Measurements from ENCODE around the gene FIGN. TPM values are rescaled to one million over a fixed set of nuclear protein-coding genes. Genes with fewer than 3 reads are reported as not detected.

Gene FIGN
- total RNA-seq, 1 donor from 2014 or later = 8.0 TPM

- no peak for DNase-seq (ENCODE audit: low spot score)
These were observed 171.6 kb downstream of the FIGN start for GRCh38 chr2:163564236-163564635.

- no peak for DNase-seq (ENCODE audit: low spot score)
These were observed 172.5 kb downstream of the FIGN start for GRCh38 chr2:163563336-163563735.

GRCh38 chr2:163558251-163559021 lies 177.4 kb downstream of the FIGN start:
- DNase-seq (ENCODE audit: low spot score) = no peak

- no peak for DNase-seq (ENCODE audit: low spot score)
These were observed 179.3 kb downstream of the FIGN start for GRCh38 chr2:163556511-163556910.

GRCh38 chr2:163554864-163555263 lies 180.9 kb downstream of the FIGN start:
- DNase-seq (ENCODE audit: low spot score) = no peak

- no peak for DNase-seq (ENCODE audit: low spot score)
These were observed 182.2 kb downstream of the FIGN start for GRCh38 chr2:163553601-163554000.

- no peak for DNase-seq (ENCODE audit: low spot score)
These were observed 183.1 kb downstream of the FIGN start for GRCh38 chr2:163552758-163553157.

- DNase-seq (ENCODE audit: low spot score) = no peak
These were observed 184.0 kb downstream of the FIGN start for GRCh38 chr2:163551616-163552373.

- DNase-seq (ENCODE audit: low spot score) = no peak
These were observed 186.8 kb downstream of the FIGN start for GRCh38 chr2:163548970-163549369.

Measured in ureter (tissue), 1 donor.